GM19238 (cell line): ENCODE measurements around the gene SLC44A3.

Experiments
- DNase-seq: peaks from one replicate; pipeline ENCODE4 v3.0.0; 2011; ENCODE audit warnings: low spot score; ENCODE audit not compliant: insufficient read length

The SLC44A3 gene

DNA sequence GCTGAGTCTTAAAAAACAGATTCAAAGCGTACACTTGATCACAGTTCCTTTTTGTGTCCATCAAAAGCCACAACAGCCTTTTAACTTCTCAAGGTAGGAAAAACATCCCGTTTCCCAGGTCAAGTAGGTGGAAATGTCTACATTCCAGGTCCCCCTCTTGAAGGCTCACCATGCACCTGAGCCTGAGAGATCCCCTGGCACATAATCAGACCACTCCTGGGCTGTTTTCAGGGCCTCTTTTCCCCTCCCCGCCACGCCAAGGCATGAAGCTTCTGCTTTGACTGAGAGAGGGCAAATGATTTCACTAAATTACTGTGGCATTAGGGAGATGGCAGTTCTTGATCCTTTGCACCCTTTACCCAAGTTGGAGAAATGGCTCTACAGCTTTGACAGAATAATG is 85.0 kb downstream of the SLC44A3 start:
- DNase-seq: no peak

DNA sequence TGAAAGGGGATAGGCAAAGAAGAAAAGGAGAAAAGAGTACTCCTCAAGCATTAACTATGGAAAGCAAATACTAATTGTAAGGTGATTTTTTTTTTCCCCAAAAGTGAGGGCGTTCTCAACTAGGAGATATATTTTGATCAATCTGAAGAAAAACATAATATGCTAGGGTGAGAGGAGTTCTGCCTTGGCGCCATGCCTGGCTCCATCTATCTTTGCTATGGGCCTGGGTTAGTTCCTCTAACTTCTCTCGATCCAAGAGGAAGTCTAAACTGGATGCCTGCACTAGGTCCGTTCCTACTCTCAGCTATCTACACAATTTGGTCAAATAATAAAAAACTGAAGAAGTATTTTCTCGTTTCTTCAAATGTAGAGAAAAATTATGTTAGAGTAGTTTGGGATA is 86.2 kb downstream of the SLC44A3 start:
- DNase-seq: no peak

DNA sequence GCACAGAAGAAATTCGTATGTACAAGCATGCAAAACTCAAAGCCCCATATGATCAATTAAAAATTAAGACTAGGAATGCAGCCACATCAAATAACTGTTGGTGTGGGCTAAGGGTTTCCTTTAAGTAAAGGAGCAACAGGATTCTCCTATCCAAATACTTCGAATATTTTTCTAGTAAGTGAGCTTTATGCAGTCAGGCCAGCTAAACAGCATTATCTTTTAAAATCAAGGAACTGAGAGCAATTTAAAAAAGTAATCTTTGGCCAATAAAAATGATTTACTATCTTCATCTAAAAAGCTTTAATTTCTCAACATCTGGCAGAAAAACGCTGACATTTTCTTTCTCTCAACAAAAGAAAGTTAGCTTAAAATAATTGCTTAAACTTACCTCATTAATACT is 87.0 kb downstream of the SLC44A3 start:
- DNase-seq: no peak

DNA sequence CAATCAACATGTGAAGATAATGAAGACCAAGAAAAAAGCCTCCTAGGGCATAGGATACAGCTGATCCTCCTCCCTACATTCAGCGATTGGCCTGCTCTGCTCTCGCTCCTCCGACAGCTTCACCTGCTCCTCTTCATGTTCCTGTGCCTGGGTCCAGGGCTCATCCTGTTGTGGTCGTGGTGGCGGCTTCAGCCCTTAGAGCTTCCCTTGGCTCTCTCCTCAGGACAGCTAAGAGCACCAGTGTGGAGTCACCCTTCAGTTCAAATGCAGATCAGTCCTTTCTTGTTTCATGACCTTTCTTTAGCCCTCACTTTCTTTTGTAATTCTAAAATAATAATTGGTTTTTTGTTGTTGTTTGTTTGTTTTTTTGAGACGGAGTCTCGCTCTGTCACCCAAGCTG is 88.0 kb downstream of the SLC44A3 start:
- DNase-seq: no peak

DNA sequence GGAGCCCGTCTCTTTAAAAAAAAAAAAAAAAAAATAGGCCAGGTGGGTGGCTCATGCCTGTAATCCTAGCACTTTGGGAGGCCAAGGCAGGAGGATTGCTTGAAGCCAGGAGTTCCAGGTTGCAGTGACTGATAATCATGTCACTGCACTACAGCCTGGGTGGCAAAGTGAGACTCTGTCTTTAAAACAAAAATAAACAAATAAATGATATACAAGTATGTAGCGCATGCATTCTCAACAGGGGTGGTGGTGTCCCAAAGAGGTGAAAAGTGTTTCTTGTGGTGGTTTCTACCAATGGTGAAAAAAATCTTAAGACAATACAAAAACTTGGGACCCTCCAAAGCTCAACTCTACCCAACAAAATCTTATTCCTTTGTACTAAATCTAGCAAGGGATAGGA is 88.8 kb downstream of the SLC44A3 start:
- no peak for DNase-seq

DNA sequence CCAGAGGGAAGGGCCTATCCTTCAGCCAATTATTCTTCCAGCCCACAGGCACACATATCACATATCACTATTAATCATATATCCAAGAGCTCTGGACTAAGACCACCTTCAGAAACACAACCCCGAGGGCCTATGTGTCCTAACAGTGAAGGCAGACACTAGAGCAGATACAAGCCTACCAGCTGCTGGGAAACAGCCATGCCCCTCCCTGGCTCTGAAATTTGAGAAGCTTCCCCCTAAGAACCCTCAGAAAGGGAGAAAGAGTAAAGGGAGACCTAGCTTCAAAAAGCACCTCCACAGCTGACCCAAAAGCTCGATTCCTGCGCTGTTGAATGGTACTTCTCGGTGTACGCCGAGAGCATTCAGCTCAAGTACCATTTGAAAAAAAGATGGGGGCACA is 89.3 kb downstream of the SLC44A3 start:
- DNase-seq: no peak

DNA sequence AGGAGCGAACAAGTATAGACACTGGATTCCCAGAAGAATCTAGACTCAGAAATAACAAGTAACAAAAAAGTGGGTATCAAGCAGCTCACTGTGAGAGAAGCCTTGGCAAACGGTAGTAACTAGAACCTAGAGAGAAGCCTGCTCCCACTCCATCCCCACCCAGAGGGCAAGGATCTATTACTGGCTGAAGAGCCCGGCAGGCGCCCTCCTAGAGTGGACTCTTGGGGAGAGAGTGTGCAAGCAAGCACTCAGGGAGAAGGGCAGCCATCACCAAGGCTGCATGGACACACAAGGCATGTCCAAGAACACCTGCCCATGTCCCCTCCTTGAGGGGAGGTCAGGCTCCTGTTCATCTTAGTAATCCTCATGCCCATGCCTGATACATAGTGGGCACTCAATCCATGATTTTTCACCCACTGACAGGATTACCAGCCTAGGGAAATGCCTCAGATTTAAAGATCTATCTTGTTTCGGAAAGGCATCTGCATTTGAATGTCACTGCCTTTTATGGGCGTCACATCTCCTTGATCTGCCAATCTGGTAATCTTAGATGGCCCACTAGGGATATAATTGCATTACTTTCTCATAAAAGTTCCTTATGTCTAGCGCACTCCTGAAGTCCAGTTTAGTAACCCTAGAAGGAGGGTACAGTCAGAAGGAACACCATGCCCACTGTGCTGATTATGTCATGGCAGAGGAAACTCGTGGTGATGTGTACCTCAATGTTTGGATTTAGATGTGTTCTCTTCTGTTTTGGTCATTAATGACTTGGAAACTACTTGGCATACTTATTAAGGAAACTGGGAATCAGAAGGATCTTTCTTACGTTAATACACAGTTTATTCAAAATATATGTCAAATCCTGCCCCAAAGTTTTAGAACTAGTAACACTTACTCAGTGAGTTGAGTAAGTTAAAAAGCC is 92.4 kb downstream of the SLC44A3 start:
- DNase-seq: no peak

DNA sequence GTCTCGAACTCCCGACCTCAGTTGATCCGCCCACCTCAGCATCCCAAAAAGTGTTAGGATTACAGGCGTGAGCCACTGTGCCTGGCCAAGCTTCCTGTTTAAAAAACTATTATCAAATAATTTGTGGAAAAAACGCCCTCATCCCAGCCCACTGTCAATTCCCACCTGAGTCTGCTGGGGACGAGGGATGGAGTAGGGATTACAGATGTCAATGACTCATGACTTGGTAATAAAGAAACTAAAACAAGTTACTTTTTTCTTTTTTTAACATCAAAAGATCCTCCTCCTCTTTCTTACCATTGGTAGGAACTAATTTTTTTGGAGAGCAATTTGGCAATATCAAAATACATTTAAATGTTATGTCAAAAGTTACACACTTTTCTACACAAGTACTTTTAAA is 97.1 kb downstream of the SLC44A3 start:
- no peak for DNase-seq

DNA sequence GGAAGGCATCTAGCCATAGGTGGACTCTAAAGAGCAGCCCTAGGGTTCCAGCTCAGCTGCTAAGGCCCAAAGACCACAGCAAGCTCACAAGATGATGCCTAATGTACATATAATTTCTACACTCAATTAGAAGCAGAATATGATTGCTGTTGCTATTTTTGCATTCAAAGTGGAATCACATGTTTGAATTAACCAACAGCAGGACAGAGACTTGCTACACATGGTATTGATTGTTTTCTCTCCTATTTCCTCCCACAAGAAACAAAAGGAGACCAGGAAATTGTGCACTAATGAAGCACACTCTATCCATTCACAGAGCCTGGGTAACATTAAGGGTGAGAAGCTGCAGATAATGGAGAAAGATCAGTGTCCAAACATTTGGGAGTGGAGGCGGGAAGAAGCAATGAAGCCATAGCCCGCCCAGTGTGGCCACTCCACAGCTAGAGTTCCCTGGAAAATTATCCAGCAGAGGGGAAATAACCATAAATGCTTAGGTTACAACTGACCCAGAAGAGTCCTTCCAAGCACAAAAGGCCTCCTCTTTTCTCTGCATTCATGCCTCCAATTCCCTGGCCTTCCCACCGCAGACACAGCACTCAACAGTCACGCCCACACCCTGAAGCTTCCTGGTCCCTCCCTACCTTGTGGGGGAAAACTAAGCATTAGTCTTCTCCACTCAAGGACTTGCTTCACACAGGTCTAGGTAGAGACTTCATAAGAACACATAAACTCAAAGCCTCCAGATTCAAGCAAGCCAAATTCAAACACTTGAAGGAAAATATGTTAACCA is 99.3 kb downstream of the SLC44A3 start:
- no peak for DNase-seq

DNA sequence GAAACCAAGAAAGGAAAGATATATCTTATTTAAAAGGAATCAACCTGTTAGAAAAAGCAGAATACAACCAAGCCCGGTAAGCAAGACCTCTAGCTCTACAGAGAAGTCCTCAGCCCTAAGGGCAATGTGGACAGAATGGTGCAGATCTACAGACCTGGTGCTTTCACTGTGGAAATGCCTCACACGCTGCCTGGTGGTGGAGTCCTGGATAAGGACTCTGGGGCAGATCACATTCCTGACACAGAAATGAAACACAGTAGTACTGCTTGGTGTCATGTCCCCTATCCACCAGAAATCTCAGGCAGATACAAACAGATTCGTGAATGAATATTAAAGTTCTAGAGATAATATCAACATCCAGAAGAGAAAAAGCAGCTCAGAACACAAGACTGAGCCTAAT is 99.9 kb downstream of the SLC44A3 start:
- DNase-seq: no peak

DNA sequence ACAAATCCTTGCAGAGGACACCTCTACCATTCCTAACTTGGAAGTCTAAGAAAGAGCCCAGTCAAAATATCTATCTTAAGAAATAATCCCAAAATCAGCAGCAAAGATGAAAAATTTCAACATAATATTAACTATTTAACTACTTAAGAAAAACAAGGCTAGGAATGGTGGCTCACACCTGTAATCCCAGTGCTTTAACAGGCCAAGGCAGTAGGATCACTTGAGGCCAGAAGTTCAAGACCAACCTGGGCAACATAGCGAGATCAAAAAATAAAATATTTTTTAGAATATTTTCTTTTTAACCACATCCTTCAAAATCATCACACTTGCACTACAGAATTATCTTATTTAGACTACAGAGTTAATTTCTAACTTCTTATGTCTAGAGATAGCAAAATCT is 101.8 kb downstream of the SLC44A3 start:
- DNase-seq: no peak

DNA sequence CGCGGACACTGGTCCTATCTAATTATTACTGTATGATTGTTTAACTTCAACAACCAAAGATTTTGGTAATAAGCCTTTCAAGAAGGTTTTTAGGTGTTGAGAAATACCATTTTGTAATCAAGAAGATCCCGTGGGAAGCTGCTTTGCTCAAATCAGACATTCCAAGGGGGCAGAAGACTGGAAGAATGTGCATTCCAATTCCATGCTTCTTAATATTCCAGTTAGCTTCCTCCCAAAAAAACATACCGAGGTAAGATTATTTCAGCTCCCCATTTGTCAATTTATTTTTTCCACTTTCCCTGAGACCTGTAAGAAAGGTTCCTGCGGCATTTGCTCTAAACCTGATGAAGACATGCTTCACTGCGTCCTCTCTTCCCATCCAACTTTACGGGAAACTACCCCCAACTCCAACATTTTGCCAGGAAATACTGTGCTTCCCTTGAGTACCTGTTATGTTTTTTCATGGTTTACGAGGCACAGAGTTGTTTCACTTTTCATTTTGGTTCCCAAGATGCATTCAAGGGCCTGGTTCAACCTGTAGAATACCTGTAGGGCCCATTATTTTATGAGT is 102.7 kb downstream of the SLC44A3 start:
- no peak for DNase-seq

DNA sequence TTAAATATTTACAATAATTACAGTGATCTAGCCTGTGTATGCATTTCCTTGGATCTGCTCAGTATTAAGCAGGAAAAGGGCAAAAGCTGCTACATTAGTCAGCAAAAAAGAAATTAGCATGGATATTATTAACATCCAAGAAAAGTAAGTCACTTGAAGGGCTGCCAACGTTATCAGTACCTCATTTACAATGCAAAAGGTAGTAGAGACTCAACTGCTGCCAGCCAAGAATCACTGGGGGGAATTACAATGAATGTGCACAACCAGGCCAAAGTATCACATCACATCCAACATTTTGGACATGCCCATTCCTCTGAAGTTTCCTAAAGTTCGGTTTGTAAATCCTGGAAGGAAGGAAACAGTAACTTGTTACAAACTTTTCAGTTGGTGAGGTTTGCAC is 104.8 kb downstream of the SLC44A3 start:
- DNase-seq: no peak

DNA sequence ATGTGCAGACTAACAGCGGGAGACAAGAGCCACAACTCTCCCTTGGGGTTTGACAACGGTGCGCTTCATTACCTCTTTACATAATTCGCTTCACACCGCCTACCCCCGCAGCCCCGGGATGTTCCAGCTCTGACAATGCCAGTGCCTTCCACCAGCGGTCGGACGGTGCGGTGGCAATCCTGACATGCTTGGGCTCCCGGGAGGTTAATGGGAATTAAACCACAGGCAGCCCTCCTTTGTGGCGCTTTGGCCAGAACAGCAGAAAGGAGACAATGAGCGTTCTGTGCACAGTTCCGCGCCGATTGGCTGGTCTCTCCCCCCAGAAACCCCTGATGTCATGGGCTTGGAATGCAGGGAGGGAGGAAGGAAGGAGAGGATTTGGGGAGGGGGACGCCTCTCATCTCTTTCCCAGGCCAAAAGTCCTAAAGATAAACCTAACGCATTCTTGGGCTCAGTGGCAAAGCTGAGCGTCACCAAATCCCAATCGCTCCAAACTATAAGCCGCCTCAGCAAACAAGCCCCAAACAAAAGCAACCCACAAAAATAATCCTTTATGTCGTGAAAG is 105.5 kb downstream of the SLC44A3 start:
- no peak for DNase-seq

DNA sequence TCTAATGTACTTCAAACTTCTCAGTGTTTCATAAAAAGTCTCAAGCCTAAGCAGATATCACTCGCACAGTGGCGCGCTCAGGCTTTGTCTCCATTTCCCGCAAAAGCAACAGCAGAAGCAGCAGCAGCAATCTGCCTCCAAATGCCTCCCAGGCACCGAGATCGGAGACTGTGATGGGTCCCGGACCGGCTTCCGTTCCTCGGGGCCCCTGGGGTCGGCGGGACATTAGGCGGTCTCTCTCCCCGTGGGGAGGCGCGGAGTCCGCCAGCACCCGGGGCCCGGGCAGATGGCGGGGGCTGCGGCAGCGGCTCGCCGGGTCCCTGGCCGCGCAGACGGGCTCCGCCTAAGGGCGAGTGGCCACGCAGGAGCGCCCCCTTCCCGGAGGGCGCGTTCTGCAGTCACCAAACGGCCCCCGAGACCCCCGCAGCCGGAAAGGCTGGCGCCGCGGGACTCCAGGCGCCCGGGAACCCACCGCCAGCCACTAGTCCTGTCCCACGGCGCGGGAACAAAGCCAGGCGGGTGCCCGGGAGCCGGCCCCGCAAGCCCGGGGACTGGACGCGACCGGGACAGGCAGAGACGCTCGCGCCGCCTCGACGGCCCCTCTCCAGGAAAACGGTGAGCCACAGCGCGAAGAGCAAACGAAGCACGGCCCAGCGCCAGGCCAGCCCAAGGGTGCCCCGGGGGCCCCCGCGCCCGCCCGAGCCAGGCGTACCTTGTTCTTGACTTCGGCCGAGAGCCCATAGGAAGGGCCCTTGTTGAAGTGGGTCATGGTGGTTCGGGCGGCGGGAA is 106.2 kb downstream of the SLC44A3 start:
- peak; percentile 25 for DNase-seq

DNA sequence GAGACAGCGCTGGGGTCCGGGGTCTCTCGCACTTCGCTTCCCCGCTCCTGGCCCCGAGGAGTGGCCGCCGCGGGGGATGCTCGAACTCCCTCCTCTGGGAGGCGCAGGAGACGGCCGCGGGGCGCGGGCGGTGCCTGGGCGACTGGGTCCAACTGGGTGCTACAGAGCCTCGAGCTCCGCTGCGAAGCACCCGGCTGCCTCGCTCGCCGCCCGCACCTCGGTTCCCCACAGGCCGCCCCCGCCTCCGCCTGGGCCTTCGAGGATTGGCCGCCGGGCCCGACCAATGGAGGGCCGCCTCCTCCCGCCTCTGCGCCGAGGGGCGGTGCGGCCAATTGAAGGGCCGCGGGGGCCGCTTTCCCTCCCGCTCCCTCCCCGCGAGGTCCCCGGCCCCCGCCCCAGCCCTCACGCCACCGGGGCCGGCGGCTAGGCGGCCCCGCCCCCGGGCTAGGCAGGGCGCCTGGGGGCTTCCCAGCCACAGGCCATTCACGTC is 106.8 kb downstream of the SLC44A3 start, which contains the start of gene CNN3:
TSS of gene CNN3 (minus strand) at position 196 of the 490 bp plus-strand sequence. CDS start 216 bp downstream, outside the sequence.
- DNase-seq: peak; percentile 68

DNA sequence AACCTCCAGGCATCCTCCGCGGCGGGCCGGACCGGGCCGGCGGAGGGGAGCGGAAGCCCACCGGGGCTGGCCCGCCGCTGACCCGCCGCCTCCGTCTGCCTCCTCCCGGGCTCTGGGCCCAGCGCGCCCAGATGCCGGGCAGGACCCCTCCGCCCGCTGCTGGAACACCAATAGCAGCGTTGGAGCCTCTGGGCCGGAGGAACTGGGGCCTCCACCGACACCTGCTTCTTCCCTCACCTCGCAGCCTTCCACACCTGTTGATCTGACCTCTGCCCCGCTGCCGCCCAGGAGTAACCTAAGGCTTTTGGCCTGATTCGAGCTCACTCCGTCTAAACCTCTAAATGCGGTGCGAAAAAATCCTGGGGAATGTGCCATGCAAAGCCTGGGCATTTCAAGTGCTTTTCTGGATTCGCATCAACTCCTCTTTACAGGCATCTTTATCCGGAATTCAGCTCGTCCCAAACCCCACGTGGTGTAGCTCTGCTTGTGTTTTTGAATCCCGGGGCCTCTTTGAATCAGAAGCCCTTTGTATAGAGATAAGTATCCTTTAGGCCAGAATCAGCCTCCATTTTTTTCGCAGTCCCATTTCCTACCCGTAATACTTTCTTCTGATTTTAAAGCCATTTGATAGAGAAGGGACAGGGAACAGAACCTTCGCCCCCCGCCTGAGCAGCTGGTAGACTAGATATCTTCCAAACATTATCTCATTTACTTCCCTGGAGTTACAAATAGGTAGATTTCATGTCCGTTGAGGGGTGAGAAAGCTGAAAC is 107.4 kb downstream of the SLC44A3 start:
- no peak for DNase-seq

DNA sequence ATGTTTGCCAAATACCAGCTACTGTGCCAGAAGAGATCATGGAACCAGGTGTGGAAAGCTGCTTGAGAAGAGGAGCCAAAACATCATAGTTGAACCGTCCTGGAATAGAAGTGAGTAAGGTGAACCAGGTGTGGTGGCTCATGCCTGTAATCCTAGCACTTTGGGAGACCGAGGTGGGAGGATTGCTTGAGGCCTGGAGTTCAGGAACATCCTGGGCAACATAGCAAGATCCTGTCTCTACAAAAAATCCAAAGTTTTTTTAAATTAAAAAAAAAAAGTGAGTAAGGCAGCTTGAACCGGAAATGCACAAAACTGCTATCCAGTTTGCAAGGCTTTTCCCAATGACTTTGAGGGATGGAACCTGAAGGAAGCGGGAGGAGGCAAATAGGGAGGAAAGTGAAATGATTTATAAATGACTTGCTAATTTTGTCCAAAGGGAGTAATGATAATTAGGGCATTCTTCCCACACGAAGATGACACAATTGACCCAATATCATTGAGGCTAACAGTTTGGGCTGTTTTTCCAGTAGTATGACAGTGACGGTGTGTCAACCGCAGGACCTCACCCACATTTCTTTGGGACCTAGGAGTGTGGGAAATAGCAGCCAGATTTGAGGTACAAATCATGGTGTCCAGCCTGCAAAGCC is 108.3 kb downstream of the SLC44A3 start:
- DNase-seq: no peak
